ENCODE data around the gene RTN4IP1. TPM values are rescaled to one million over a fixed set of nuclear protein-coding genes. Genes with fewer than 3 reads are reported as not detected.

RTN4IP1 gene
- total and polyA plus RNA-seq, 8 donors = 4.6 to 8.7 (median 6.9) TPM

- intact Hi-C loops (cut with DNase I) = no loop called here
- peaks cover 11 to 53% of the 10 kb centered on the region in 2 donors for H3K4me1 ChIP-seq
- peak; percentile 56 for ATAC-seq
Measured at GRCh38 chr6:106547601-106548453, 81.5 kb downstream of the RTN4IP1 start.

GRCh38 chr6:106546691-106547414 lies 82.4 kb downstream of the RTN4IP1 start:
- Histone ChIP-seq H3K27me3 (no peaks in the 10 kb centered on the region), H3K9me3 (no peaks in the 10 kb centered on the region), H3K4me1 (peaks cover 11 to 53% of the 10 kb centered on the region in 2 donors), H3K4me3 (no peak overlapping the region), H3K36me3 (peaks cover 0 to 33% of the 10 kb centered on the region in 2 donors), H3K27ac (peak overlapping the region; percentile 57 to 90)
- intact Hi-C loops (cut with DNase I) = no loop called here
- TF ChIP-seq, protein P1, sequence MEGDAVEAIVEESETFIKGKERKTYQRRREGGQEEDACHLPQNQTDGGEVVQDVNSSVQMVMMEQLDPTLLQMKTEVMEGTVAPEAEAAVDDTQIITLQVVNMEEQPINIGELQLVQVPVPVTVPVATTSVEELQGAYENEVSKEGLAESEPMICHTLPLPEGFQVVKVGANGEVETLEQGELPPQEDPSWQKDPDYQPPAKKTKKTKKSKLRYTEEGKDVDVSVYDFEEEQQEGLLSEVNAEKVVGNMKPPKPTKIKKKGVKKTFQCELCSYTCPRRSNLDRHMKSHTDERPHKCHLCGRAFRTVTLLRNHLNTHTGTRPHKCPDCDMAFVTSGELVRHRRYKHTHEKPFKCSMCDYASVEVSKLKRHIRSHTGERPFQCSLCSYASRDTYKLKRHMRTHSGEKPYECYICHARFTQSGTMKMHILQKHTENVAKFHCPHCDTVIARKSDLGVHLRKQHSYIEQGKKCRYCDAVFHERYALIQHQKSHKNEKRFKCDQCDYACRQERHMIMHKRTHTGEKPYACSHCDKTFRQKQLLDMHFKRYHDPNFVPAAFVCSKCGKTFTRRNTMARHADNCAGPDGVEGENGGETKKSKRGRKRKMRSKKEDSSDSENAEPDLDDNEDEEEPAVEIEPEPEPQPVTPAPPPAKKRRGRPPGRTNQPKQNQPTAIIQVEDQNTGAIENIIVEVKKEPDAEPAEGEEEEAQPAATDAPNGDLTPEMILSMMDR (IDR thresholded peaks at IDR 0.05) = no peak
- peak in 1 of 4 donors; percentile 57 for DNase-seq
- ATAC-seq = peak; percentile 74

More at GRCh38 chr6:106547601-106548453, 81.5 kb downstream of the RTN4IP1 start:
- Histone ChIP-seq H3K27me3 (no peaks in the 10 kb centered on the region), H3K4me3 (no peak overlapping the region), H3K9me3 (no peaks in the 10 kb centered on the region), H3K27ac (peak overlapping the region in 1 of 2 donors; percentile 90), H3K36me3 (peaks cover 0 to 33% of the 10 kb centered on the region in 2 donors)
- TF ChIP-seq, protein P1 (IDR thresholded peaks at IDR 0.05) = no peak
- no peak for DNase-seq

DNA sequence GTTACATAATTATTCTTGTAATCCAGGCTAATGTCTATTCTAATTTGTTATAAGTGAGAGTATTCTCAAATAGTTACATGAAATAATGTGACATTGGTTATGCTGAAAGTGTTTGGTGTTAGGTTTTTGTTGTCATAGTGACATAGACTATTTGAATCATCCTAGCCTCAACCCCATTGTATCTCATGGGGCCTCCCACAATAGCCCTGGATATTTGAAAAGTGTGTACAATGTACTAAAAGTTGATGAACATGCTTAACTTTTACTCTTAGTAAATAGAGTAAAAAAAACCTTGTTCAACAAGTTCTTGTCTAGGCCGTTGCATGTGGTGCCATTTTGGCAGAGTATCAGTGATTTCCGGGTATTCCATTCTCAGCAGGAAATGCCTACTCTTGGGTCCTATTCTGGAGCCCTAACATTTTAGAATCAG lies 83.0 kb downstream of the RTN4IP1 start:
- H3K27ac ChIP-seq = peak overlapping the region; percentile 57 to 90
- ATAC-seq = peak; percentile 35
- H3K4me3 ChIP-seq = no peak overlapping the region

DNA sequence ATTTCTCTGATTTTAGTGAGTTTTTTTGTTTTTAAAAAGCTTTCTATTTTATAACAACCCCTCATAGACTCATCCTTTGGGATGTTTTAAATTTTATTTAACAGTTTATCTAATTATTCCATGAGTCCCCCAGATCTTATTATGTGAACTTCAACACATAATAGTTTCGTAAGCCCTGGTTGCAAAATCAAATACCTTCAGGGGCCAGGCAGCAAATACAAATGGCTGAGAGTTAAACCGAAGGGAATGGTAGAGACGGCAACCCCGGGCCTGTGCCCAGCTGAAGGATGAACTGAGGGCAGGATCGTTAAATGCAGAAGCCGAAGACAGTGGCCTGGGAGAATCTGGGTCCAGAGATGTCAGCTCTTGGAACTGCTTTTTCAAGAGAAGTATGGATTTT lies 88.4 kb downstream of the RTN4IP1 start:
- ATAC-seq (no peak), DNase-seq (no peak)
- TF ChIP-seq, protein P1 (IDR thresholded peaks at IDR 0.05) = no peak
- H3K4me3 ChIP-seq = no peak overlapping the region
- H3K4me1 ChIP-seq = peaks cover 0 to 62% of the 10 kb centered on the region in 2 donors
- H3K27me3 ChIP-seq = no peaks in the 10 kb centered on the region
- H3K9me3 ChIP-seq = no peaks in the 10 kb centered on the region
- intact Hi-C loops (cut with DNase I) = no loop called here
- no peak overlapping the region for H3K27ac ChIP-seq
- H3K36me3 ChIP-seq = peaks cover 0 to 36% of the 10 kb centered on the region in 2 donors

More for the DNA sequence above, 83.0 kb downstream of the RTN4IP1 start:
- Histone ChIP-seq H3K36me3 (peaks cover 0 to 33% of the 10 kb centered on the region in 2 donors), H3K4me1 (peaks cover 11 to 53% of the 10 kb centered on the region in 2 donors), H3K9me3 (no peaks in the 10 kb centered on the region), H3K27me3 (no peaks in the 10 kb centered on the region)
- intact Hi-C loops (cut with DNase I) = no loop called here
- no peak for DNase-seq
- TF ChIP-seq, protein P1 (IDR thresholded peaks at IDR 0.05) = no peak

GRCh38 chr6:106540432-106540831 lies 88.9 kb downstream of the RTN4IP1 start:
- no peak for ATAC-seq
- TF ChIP-seq, protein P1 (IDR thresholded peaks at IDR 0.05) = no peak
- peak overlapping the region in 1 of 2 donors; percentile 55 for H3K27ac ChIP-seq
- H3K9me3 ChIP-seq = no peaks in the 10 kb centered on the region
- no peak overlapping the region for H3K4me3 ChIP-seq
- intact Hi-C loops (cut with DNase I) = no loop called here
- H3K4me1 ChIP-seq = peaks cover 0 to 57% of the 10 kb centered on the region in 2 donors
- DNase-seq = no peak
- H3K27me3 ChIP-seq = no peaks in the 10 kb centered on the region
- H3K36me3 ChIP-seq = peaks cover 0 to 34% of the 10 kb centered on the region in 2 donors
